GM19238 (cell line): ENCODE results near the gene PPDPF.

Experiments
- DNase-seq: peaks from one replicate; pipeline ENCODE4 v3.0.0; 2011; ENCODE audit warnings: low spot score; ENCODE audit not compliant: insufficient read length

PPDPF gene

GRCh38 chr20:63537525-63538203 lies 17.1 kb downstream of the PPDPF start:
- peak; percentile 100 for DNase-seq

GRCh38 chr20:63538204-63539091 lies 17.9 kb downstream of the PPDPF start:
- no peak for DNase-seq

- DNase-seq: no peak
Measured at GRCh38 chr20:63539092-63539430, 18.5 kb downstream of the PPDPF start.

GRCh38 chr20:63539441-63540370 lies 19.1 kb downstream of the PPDPF start:
- no peak for DNase-seq

- DNase-seq: no peak
Measured at GRCh38 chr20:63540417-63541186, 20.0 kb downstream of the PPDPF start.

- DNase-seq: no peak
Measured at GRCh38 chr20:63541371-63541770, 20.8 kb downstream of the PPDPF start.

- DNase-seq: no peak
Measured at GRCh38 chr20:63542031-63542559, 21.5 kb downstream of the PPDPF start.

- no peak for DNase-seq
Measured at GRCh38 chr20:63542696-63543095, 22.1 kb downstream of the PPDPF start.

- DNase-seq: no peak
Measured at GRCh38 chr20:63543131-63543530, 22.6 kb downstream of the PPDPF start.

GRCh38 chr20:63543733-63544132 lies 23.2 kb downstream of the PPDPF start:
- DNase-seq: no peak

- DNase-seq: no peak
Measured at GRCh38 chr20:63544241-63544957, 23.8 kb downstream of the PPDPF start.

GRCh38 chr20:63544958-63545516 lies 24.5 kb downstream of the PPDPF start:
- DNase-seq: no peak

- no peak for DNase-seq
Measured at GRCh38 chr20:63545814-63546213, 25.2 kb downstream of the PPDPF start.

- no peak for DNase-seq
Measured at GRCh38 chr20:63546256-63546955, 25.8 kb downstream of the PPDPF start.

- DNase-seq: no peak
Measured at GRCh38 chr20:63546956-63547724, 26.6 kb downstream of the PPDPF start.

GRCh38 chr20:63547725-63548480 lies 27.3 kb downstream of the PPDPF start, which contains the start of gene SRMS:
Gene SRMS, minus strand, starts transcription at chr20:63547749. Its CDS starts 286 bp downstream, at chr20:63547463.
- no peak for DNase-seq

GRCh38 chr20:63548542-63548941 lies 28.0 kb downstream of the PPDPF start:
- DNase-seq: no peak
